NCI-H69 (cell line): ENCODE measurements around the gene TMEM80.
"Not testable (repeated sequence)": the region's sequence is repeated elsewhere in the genome, so short reads cannot be mapped to it uniquely, and the experiment has no call there.

Experiments
- DNase-seq: peaks from one replicate; lab custom pipeline; 2025; lab: John Stamatoyannopoulos, UW

The TMEM80 gene

DNA sequence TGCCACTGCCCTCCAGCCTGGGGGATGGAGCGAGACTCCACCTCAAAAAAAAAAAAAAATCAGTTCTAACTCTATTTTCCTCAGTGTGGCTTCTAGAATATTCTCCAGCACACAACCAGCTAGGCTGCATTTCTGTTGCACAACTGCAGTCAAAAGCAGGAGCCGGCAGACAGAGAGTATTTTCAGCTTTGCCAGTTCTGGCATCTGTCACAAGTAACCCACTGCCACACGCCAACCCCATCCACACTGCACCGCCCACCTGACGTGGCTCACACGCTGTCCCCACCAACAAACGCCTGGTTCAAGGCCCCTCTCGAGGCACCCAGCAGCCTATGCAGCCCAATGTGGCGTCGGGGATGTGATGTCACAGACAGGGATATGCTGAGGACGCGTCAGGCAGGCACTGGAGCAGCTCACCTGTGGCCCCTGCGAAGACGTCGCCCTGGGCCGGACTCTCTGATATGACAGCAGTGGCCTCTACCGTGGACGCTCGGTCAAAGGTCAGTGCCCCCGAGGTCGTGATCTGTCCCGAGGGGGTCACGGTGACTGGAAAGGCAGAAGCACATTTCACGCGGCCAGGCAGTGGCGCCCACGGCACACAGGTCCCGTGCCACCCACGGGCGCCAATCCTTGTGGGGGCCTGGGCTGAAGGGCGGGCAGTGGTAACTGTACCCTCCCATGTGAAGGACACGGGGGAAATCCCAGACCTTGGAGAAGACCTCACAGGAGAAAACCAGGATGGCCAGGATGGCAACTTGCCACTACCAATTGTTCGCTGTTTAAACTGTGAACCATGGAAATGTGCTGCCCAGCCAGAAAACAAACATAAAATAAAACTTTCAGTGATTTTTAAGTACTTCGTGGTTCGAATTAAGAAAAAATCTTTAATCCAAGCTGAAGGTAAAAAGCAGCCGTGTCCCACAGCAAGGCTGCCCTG is 16.1 kb upstream of the TMEM80 start:
- no peak for DNase-seq

DNA sequence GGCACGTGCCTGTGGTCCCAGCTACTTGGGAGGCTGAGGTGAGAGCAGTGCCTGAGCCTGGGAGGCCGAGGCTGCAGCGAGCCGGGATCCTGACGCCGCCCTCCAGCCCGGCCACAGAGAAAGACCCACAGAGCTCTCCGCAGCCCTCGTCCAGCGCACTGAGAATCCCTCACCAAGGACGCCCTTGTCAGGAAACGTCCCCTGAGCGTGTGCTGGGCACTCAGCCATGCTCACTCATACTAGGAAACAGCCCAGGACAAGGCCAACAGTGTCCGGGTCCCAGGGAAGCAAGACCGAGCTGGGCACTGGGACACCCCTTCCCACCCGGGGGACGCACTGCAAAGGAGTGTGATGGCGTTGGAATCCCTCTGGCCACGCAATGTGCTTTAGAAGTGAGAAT is 15.1 kb upstream of the TMEM80 start:
- DNase-seq, result no peak

DNA sequence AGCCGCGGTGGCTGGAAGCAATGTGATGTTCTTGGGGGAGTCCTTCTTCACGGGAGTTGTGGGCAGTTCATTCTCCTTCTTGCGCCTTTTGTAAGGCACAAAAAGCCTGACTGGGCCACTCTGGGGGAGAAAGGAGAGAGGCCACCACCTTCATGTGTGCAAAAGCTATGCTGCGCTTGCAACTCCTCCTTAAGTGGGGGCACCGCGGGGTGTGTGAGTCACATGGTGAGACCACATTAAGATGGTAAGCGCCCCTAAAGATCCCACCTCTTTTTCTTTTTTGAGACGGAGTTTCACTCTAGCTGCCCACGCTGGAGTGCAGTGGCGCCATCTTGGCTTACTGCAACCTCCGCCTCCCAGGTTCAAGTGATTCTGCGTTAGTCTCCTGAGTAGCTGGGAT is 14.6 kb upstream of the TMEM80 start:
- DNase-seq, result no peak

DNA sequence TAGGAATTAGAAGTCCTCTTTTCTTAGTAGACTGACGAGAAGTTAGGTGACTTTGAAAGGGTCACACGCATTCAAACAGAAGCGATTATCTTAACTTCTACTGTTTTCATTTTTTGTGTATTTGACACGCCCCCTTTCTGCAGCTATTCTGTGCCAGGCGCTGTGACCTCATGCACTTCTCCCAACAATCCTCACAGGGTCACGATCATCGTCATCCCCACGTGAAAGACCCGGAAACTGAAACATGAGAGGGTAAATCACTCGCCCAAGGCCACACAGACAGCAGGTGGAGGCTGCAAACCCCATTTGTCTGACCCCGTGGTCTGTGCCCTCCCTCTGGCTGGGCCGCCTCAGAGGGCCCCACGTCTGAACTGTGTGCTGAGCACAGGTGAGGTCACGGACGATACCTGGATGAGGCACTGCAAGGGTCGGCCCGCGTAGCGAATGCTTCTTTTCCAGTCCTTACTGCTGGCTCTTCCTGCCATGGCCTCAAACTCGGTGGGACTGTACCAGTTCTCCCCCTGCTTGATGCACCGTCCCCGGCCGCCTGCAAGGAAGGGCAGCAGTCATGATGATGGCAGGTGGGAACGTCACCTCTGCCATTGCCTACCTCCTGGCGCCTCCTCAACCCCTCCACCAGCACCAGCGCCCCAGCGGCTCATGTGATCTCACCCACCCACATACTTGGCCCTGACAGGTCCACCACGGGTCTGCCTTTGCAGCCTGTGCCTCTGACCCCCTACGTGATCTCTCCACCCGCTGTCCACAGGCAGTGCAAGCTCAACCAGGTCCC is 9.0 kb upstream of the TMEM80 start:
- DNase-seq, result no peak

DNA sequence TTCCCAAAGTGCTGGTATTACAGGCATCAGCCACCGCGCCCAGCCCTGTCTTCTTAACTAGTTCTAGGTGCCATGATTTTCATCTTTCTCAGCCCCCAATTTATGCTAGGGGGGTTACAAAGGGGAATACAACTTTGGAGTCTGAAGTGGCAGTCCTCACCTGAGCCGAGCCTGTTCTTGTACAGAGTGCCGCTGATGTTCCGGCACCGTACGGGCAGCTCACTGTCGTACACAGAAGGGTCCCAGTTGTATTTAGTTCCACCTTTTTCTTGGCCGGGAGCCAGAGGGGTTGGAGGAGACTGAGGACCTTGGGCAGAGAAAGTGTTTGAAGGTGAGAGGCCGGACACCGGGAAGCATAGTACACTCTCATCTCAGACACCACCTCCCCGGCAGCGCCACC is 7.9 kb upstream of the TMEM80 start:
- no peak for DNase-seq

DNA sequence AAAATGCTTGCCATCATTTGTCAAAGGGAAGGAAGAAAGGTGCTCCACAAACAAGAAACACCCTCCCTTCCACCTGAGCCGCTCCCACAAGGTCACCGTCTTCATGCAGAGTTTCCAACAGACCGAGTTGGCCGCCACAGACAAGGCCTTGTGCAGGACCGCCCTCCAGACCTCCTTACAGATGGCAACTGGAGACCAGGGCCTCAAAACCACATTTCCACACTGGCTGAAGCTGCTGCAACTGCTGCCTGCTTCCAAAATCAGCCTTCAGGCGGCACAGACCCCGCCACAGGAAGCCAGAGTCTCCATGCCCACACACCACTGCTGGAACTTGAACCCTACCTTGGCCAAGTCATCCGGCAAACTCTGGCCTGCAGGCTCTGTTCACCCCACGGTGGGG is 6.9 kb upstream of the TMEM80 start:
- DNase-seq, result no peak

DNA sequence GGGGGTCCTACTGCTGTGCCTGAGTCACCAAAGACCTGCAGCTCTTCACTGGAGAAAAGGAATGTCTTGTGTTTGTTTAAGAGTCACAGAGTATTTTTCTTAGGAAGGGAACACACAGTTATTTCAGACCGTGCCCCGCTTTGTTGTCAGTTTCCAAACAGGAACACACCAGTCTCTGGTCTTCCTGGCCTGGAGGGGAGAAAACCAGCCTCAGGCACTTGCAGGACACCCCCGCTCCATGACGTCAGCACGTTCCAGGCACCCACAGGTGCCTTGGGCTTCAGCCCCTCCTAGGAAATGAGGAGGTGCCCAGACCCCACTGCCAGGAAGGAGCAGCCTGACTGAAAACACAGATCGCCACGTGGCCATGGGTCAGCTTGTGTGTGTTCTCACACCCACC is 6.0 kb upstream of the TMEM80 start:
- DNase-seq, result no peak

DNA sequence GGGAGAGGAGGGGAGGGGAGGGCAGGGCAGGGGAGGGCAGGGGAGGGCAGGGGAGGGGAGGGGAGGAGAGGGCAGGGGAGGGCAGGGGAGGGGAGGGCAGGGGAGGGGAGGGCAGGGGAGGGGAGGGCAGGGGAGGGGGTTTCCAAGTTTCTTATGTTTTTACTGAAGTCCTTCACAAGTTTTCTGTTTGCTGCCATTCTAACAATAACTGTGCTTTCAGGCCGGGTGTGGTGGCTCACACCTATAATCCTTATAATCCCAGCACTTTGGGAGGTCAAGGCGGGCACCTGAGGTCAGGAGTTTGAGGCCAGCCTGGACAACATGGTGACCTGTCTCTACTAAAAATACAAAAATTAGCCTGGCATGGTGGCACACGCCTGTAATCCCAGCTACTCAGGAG is 5.4 kb upstream of the TMEM80 start:
- DNase-seq, result not testable (repeated sequence)

DNA sequence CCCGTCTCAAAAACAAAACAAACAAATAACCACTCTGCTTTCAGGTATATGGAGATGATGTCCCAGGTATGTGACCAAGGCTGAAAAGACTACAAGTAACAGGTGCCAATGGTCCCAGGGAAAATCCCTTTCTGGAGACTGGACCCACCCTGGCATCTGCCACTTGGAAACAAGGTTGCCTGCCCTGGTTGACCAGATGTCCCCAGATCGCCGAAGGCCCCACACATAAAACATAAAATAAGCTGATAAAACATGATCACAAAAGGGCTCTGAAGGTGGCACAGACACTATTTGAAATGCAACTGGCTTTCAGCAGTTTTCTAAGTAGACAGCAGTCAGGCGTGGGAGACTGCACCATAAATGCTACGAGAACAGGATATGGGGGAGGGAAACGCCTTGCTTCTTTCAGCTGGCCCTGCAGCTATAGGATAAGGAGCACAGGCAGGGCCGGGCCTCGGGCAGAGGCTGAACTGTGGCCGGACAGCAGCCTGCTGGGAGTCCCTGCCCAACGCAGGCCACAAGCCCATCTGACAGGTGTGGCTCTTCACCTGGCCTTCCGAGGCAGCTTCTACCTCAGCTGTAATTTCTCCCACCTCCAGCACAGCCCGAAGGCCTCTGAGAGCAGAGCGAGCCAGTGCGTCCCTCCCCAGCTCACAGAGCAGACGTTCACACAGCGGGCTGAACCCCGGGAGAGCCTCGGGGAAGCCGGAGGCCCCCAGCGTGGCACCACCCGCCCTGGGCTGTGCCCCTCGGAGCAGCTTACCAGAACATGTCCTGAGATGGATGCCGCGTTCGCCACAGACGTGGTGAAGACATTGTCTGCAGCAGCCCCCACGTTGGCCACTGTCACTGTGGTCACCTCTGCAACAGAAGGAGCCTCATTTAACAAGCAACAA is 4.6 kb upstream of the TMEM80 start:
- no peak for DNase-seq

DNA sequence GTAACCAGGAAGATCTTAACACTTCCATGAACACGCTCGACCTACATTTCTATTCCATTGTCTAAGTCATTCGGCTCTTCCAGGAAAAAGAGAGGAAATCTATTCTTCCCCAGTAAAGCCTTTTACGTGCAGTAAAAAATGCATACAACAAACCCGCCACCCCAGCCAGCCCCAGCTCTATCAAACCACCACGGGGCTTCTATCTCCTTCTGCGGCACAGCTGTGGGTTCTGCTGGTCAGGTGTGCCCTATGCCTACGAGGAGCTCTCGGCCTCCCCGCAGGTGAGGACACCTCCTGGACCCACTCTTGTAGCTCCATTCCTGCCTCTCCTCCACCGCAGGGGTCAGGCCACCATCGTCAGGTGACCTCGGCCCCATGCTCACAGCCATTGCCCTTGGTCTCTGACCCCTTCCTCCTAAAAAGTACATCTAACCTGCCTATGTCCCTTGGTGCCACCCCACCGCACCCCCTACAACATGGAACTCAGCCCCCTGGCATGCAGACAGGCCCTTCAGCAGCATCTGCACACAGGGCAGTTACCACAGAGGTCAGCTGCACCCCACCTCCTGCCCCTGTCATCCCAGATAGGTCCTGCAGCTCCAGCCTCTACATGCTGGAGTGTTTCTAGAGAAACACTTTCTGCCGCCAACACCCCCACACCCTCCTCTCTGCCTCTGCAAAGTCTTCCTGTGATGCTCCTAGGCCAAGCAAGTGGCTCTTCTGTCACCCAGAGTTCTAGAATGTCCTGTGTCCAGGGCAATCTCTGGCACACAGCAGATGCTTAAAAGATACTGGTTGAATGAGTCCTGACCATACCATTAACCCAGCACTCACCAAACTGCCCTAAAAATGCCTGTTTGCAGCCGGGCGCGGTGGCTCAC is 3.7 kb upstream of the TMEM80 start:
- DNase-seq, result no peak

DNA sequence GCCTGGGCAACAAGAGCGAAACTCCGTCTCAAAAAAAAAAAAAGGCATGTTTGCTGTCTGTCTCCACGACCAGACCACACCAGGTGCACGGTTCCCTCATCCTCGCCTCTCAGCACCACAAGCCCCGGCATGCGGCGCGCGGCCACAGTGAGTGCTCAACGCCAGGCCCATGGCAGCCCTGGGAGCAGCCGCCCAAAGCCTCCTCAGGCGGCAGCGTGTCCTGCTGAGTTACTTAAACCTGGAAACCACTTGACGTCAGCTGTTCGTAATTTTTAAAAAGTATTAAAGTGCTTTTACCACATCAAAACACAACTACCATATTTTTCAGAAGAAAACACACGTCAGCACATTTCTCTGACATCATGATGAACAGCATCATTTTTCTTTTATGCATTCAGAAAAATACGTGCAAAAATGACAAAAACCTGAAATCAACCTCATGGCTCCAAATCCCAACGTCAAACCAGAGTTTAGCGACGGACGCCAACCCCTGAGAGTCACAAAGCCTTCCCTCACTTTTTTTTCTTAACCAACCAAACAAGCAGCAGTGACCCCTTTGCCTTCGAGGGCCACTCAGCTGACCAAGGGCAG is 2.7 kb upstream of the TMEM80 start:
- DNase-seq, result no peak

DNA sequence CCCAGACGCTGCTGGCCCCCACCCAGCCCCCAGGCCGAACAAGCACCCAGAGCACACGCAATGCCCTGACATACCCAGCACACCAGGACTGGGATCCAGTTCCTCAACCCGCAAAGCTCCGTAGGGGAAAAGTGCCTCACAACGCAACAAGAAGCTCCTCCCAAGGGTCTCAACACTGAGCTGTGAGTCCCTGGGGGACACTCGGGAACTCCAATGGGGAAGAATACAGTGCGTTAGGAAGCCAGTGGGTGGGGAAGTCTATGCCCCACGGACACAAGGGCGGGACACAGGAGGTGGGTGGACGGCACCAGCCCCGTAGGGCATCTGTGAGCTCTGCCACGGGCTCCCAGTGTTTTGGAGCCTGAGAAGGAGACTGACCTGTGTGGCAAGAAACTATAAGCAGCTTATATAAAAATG is 2.2 kb upstream of the TMEM80 start:
- DNase-seq, result peak; percentile 58

DNA sequence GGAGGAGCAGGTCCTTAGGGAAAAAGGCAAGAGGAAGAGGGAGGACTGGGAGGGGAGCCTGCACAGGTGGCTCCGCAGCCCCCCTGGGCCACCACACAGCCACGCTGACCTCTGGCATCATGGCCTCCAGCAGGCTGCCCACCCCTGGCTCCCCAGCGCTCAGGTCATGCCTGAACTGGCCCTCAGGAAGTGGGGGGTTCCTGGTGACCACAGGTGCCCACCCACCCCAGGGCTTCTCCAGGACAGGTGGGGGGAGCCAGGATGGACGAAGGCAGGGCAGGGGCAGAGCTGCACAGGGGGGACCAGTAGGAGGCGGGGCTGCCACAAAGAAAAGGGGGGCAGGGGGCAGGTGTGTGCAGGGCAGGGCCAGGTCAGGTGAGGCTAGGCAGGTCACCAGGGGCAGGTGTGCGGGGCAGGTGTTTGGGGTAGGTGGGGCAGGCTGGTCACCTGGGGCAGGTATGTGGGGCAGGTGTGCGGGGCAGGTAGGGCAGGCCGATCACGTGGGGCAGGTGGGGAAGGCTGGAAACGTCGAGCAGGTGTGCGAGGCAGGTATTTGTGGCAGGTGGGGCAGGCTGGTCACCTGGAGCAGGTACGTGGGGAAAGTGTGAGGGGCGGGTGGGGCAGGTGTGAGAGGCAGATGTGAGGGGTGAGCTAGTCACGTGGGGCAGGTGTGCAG is 1.6 kb upstream of the TMEM80 start:
- no peak for DNase-seq

DNA sequence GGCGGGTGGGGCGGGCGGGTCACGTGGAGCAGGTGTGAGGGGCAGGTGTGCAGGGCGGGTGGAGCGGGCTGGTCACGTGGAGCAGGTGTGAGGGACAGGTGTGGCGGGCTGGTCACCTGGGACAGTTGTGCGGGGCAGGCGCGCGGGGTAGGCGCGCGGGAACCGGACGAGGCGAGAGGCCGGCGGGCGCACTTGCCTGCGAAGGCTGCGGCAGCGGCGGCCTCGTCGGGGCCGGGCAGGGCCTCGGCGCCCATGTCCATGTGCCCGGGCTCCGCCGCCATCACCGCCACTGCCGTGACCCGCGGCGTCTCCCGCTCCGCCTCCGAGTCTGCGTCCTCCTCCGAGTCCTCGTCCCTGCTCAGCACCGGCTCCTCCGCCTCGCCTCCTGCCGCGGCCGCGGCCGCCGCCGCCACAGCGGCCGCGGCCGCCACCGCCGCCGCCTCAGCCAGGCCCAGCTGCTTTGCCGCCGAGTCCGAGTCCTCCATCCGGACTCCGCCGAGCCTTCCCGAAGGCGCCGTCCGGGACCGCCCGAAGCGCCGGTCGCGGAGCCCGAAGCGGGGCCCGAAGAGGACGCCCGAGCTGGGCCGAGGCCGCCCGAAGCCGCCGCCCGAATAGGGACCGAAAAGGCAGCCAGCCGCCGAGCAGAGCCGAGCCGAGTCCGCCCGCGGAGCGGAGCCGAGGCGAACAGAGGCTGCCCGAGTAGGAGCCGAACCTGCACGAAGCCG is 891 bp upstream of the TMEM80 start, which contains the start of gene DEAF1:
TSS of gene DEAF1 (minus strand) at position 660 of the 725 bp plus-strand sequence. CDS start at position 485, 175 bp downstream.
- DNase-seq, result peak; percentile 99

DNA sequence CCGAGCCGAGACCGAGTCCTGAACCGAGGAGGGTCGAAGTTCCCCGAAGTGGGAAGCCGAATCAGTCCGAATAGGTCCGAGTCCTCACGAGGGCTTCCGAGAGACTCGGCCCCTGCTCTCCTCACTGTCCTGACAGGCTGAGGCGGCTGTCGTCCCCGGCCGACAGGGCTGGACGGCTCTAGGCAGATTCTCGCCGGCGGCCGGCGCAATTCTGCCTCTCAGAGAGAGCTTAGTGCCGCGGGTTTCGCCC is 403 bp upstream of the TMEM80 start:
- no peak for DNase-seq

DNA sequence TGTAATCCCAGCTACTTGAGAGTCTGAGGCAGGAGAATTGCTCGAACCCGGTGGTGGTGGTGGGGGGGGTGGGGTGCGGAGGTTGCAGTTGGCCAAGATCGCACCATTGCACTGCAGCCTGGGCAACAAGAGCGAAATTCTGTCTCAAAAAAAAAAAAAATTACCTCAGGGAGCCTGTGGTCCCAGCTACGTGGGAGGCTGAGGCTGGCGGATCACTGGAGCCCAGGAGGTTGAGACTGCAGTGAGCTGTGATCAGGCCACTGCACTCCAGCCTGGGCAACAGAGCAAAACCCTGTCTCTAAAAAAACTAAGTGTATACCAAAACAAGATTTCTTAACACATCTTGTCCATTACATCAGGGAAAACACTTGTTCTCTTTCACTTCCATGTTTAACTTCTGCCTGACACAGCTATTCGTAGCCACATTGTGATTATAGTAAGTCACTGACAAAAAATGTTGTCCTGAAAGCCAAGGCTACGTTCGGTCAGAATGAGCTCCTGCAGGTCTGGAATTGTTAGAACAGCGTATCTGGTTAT is 1.4 kb downstream of the TMEM80 start:
- DNase-seq, result no peak

DNA sequence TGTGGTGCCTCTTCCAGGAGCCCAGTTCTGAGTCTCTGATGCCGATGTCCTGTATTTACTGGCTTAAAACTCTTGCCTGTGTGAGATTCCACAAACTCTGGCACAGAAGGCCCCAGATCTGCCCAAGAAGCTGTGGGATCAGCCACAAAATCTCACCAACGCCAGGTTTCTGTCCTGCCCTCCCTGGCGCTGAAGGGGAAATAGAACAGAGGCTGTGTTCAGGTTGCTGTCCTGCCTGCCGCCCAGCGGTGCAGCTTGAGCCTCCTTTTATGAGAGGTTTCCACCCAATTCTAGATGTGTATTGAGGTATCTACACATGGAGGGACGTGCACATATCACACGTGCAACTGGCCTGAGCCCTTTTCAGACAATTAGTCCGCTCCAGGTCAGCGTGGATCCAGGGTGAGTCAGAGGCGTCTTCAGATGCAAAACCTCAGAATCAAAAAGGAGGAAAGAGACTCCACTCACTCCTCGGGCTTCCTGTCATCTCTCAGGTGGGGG is 2.2 kb downstream of the TMEM80 start:
- no peak for DNase-seq

DNA sequence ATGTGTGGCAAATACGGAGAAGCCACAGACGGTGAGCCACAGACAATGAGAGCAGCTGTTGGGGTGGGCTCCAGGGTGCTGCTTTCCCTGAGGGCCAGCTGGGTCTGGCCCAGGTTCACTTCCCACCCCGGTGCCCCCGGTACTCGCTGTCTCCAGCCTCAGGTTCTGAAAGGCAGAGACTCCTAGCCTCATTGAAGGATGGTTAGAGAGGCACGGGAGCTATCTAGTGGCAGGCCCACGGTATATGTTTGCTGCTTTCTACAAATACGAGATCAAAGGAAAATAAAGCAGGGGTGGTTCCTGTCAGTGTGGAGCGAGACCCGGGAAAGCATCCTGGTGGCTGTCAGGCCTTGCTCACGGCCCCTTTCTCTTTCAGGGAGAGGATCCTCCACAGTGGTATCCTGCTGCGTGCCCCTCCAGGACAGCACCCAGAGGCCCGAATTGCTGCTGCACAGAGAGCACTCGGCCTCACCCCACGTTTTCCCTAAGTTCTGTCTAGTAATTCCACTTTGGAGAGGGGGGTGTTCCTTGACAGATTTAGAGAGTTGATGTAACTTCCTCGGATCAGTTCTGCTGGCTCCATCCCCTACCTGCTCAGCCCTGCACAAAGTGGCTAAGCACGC is 3.0 kb downstream of the TMEM80 start:
- DNase-seq, result no peak

DNA sequence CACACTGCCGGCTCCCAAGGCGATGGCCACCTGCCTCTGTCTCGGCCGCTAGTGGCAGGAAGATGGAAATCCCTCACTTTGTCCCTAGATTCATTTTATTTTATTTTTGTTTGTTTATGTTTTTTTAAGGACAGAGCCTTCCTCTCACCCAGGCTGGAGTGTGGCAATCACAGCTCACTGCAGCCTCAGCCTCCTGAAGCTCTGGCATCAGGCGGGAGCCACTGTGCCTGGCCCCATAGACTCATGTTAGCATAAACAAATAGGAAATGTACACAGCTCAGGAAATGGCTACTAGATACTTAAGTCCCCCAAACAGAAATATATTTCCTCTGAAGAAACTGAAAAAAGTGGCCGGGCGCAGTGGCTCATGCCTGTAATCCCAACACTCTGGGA is 3.5 kb downstream of the TMEM80 start:
- no peak for DNase-seq
